Body of pancreas (tissue), 4 donors: Measurements from ENCODE around the gene MYLK4.

Experiments used
- CTCF ChIP-seq, 7 experiments: fragments of 450-650 bp in 4 of 7; fragments of 200-600 bp in 3 of 7; sonication (generic) in 3 of 7; IDR thresholded peaks; one replicate each; pipeline ENCODE4 v1.5.1; 2016 to 2019; ENCODE audit warnings: antibody characterized with exemption in 7 of 7
- POLR2A ChIP-seq, 3 donors: fragments of 450-650 bp; IDR thresholded peaks; one replicate each; pipeline ENCODE4 v1.6.1; 2016; ENCODE audit warnings: antibody characterized with exemption in 3 of 3, mild to moderate bottlenecking in 2 of 3

GRCh38 chr6:2732503-2733089 lies 18.1 kb downstream of the MYLK4 start:
- TF ChIP-seq CTCF (IDR thresholded peaks at IDR 0.05), result no peak
- TF ChIP-seq POLR2A (IDR thresholded peaks at IDR 0.05), result no peak
